ENCODE data around the gene SLC19A1.

DNA sequence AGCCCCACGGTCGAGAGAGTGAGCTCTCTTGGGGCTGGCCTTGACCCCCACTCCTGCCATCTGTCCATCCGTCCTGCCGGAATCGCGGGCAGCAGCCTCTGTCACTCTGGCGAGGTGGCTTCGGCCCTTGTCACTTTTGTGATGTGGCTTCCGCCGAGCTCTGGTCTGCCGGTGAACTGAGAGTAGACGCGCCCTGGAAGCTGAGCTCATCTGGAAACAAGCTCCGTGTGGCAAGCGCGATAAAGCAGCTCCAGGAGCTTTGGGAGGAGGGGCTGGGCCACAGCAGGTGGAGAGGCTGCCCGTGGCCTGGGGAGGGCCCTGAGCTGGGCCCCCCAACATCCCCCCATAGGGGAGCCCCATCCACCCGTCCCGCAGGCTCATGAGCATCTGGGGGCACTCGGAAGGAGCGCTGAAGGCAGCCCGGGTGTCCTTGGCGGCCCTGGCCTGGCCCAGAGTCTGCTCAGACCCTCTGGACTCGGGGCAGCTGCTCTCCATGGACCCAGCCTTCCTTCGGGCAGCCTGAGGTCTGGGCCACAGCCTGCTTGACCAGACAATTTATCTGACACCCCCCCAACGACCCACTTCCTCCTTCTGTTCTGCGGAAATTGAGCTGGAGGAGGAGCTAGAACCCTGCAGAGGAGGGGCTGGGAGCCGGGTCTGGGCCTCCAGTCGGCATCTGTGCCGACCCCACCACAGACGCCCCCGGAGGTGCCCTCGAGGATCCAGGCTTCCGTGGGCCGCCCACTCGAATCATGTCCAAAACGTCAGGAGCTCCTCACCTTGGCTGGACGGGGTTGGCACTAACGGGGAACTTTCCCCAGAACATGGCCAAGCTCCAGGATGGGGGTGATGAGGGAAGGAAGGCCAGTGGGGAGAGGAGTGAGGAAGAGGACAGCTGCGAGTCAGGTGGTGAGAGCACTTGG is 59.1 kb downstream of the SLC19A1 start:
- TF ChIP-seq POLR2A (IDR thresholded peaks at IDR 0.05): no peak
- TF ChIP-seq, protein P1, sequence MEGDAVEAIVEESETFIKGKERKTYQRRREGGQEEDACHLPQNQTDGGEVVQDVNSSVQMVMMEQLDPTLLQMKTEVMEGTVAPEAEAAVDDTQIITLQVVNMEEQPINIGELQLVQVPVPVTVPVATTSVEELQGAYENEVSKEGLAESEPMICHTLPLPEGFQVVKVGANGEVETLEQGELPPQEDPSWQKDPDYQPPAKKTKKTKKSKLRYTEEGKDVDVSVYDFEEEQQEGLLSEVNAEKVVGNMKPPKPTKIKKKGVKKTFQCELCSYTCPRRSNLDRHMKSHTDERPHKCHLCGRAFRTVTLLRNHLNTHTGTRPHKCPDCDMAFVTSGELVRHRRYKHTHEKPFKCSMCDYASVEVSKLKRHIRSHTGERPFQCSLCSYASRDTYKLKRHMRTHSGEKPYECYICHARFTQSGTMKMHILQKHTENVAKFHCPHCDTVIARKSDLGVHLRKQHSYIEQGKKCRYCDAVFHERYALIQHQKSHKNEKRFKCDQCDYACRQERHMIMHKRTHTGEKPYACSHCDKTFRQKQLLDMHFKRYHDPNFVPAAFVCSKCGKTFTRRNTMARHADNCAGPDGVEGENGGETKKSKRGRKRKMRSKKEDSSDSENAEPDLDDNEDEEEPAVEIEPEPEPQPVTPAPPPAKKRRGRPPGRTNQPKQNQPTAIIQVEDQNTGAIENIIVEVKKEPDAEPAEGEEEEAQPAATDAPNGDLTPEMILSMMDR (IDR thresholded peaks at IDR 0.05): no peak
